COR-L47 (cell line): ENCODE measurements around the gene PRR18.

Experiments
- DNase-seq: peaks from one replicate; lab custom pipeline; 2025; lab: John Stamatoyannopoulos, UW

Gene PRR18

GRCh38 chr6:166333172-166333995 lies 25.2 kb upstream of the PRR18 start:
- no peak for DNase-seq

GRCh38 chr6:166331503-166332415 lies 23.6 kb upstream of the PRR18 start:
- DNase-seq, result no peak

GRCh38 chr6:166330612-166331011 lies 22.4 kb upstream of the PRR18 start:
- no peak for DNase-seq

GRCh38 chr6:166325383-166326042 lies 17.3 kb upstream of the PRR18 start:
- DNase-seq, result no peak

- no peak for DNase-seq
Measured at GRCh38 chr6:166323395-166323794, 15.2 kb upstream of the PRR18 start.

GRCh38 chr6:166318649-166319600 lies 10.7 kb upstream of the PRR18 start:
- DNase-seq, result no peak

GRCh38 chr6:166318227-166318626 lies 10.0 kb upstream of the PRR18 start:
- no peak for DNase-seq

- DNase-seq, result no peak
Measured at GRCh38 chr6:166317261-166318212, 9.3 kb upstream of the PRR18 start.

GRCh38 chr6:166315436-166315835 lies 7.2 kb upstream of the PRR18 start:
- no peak for DNase-seq

GRCh38 chr6:166314454-166314853 lies 6.3 kb upstream of the PRR18 start:
- DNase-seq, result no peak

GRCh38 chr6:166313255-166314070 lies 5.3 kb upstream of the PRR18 start:
- DNase-seq, result peak; percentile 4

- no peak for DNase-seq
Measured at GRCh38 chr6:166312832-166313231, 4.6 kb upstream of the PRR18 start.

- DNase-seq, result no peak
Measured at GRCh38 chr6:166310634-166311033, 2.4 kb upstream of the PRR18 start.

- no peak for DNase-seq
Measured at GRCh38 chr6:166309977-166310376, 1.8 kb upstream of the PRR18 start.

GRCh38 chr6:166308769-166309589 lies 787 bp upstream of the PRR18 start:
- peak; percentile 72 for DNase-seq

GRCh38 chr6:166307082-166308032 lies 835 bp downstream of the PRR18 start:
- peak; percentile 5 for DNase-seq
